Measurements from ENCODE around the gene C1QTNF12.

Gene C1QTNF12

GRCh38 chr1:1246577-1247340 lies at the start of gene C1QTNF12:
TSS of gene C1QTNF12 (minus strand) at chr1:1246722. CDS start at chr1:1246690, 32 bp downstream.
- DNase-seq, result no peak

- DNase-seq, result no peak
Observed at GRCh38 chr1:1295154-1295923, 48.8 kb upstream of the C1QTNF12 start.

- no peak for DNase-seq
Observed at GRCh38 chr1:1294250-1294890, 47.8 kb upstream of the C1QTNF12 start.

- no peak for DNase-seq
Observed at GRCh38 chr1:1293263-1294249, 47.0 kb upstream of the C1QTNF12 start.

GRCh38 chr1:1292851-1293250 lies 46.3 kb upstream of the C1QTNF12 start:
- DNase-seq, result no peak

GRCh38 chr1:1292442-1292779 lies 45.9 kb upstream of the C1QTNF12 start:
- no peak for DNase-seq

GRCh38 chr1:1291548-1292441 lies 45.3 kb upstream of the C1QTNF12 start:
- no peak for DNase-seq

- DNase-seq, result no peak
Observed at GRCh38 chr1:1291023-1291528, 44.6 kb upstream of the C1QTNF12 start.

GRCh38 chr1:1290238-1290731 lies 43.8 kb upstream of the C1QTNF12 start:
- no peak for DNase-seq

GRCh38 chr1:1287288-1288110 lies 41.0 kb upstream of the C1QTNF12 start:
- DNase-seq, result no peak

- no peak for DNase-seq
Observed at GRCh38 chr1:1286313-1287261, 40.1 kb upstream of the C1QTNF12 start.

GRCh38 chr1:1285611-1286311 lies 39.2 kb upstream of the C1QTNF12 start:
- no peak for DNase-seq

GRCh38 chr1:1285102-1285571 lies 38.6 kb upstream of the C1QTNF12 start:
- no peak for DNase-seq

GRCh38 chr1:1284221-1285101 lies 37.9 kb upstream of the C1QTNF12 start:
- DNase-seq, result no peak

- DNase-seq, result no peak
Observed at GRCh38 chr1:1283821-1284220, 37.3 kb upstream of the C1QTNF12 start.

GRCh38 chr1:1282998-1283397 lies 36.5 kb upstream of the C1QTNF12 start:
- no peak for DNase-seq

All from GF-D8 (cell line).